LHCN-M2 (cell line): ENCODE data around the gene SGSM1. TPM values are rescaled to one million over a fixed set of nuclear protein-coding genes. Genes with fewer than 3 reads are reported as not detected.

Experiments
- DNase-seq: peaks from one replicate; pipeline ENCODE4 v3.0.0-alpha.2; 2012; ENCODE audit warnings: low read depth
- polyA plus RNA-seq: library from polyadenylated mRNA; unstranded; fragments of >200 nt; gene quantifications from one replicate; pipeline ENCODE4 v1.2.1, GENCODE V29; 2012; ENCODE audit warnings: missing spikeins
- total RNA-seq: library from RNA; depleted of rRNA; stranded (reverse); fragments of >200 nt; gene quantifications from 2 replicates; pipeline ENCODE4 v1.2.3, GENCODE V29; 2014; rRNA removed

The SGSM1 gene
- total RNA-seq, result not detected in 2 replicates
- not detected for polyA plus RNA-seq

GRCh38 chr22:24805790-24806662 lies at the start of gene SGSM1:
SGSM1 (plus strand) TSS chr22:24806211; CDS start chr22:24806326, 115 bp downstream.
- DNase-seq, result peak; percentile 8

- peak; percentile 36 for DNase-seq
Measured at GRCh38 chr22:24758164-24758799, 47.7 kb upstream of the SGSM1 start.

- no peak for DNase-seq
Measured at GRCh38 chr22:24759765-24760164, 46.2 kb upstream of the SGSM1 start.

GRCh38 chr22:24760708-24761306 lies 45.2 kb upstream of the SGSM1 start:
- no peak for DNase-seq

GRCh38 chr22:24761888-24762675 lies 43.9 kb upstream of the SGSM1 start:
- no peak for DNase-seq

GRCh38 chr22:24763872-24764485 lies 42.0 kb upstream of the SGSM1 start:
- no peak for DNase-seq

GRCh38 chr22:24765166-24765565 lies 40.8 kb upstream of the SGSM1 start:
- no peak for DNase-seq

- peak; percentile 31 for DNase-seq
Measured at GRCh38 chr22:24768537-24769374, 37.3 kb upstream of the SGSM1 start.

- DNase-seq, result peak; percentile 60
Measured at GRCh38 chr22:24772493-24773220, 33.4 kb upstream of the SGSM1 start.

GRCh38 chr22:24775769-24776492 lies 30.1 kb upstream of the SGSM1 start:
- no peak for DNase-seq

GRCh38 chr22:24776525-24776924 lies 29.5 kb upstream of the SGSM1 start:
- DNase-seq, result no peak

GRCh38 chr22:24789516-24789915 lies 16.5 kb upstream of the SGSM1 start:
- no peak for DNase-seq

- DNase-seq, result no peak
Measured at GRCh38 chr22:24791362-24791761, 14.6 kb upstream of the SGSM1 start.

- DNase-seq, result no peak
Measured at GRCh38 chr22:24796056-24796455, 10.0 kb upstream of the SGSM1 start.

GRCh38 chr22:24796860-24797259 lies 9.2 kb upstream of the SGSM1 start:
- DNase-seq, result no peak

- DNase-seq, result no peak
Measured at GRCh38 chr22:24801901-24802465, 4.0 kb upstream of the SGSM1 start.

- peak; percentile 17 for DNase-seq
Measured at GRCh38 chr22:24803064-24803542, 2.9 kb upstream of the SGSM1 start.

GRCh38 chr22:24806663-24807001 lies 621 bp downstream of the SGSM1 start:
- DNase-seq, result no peak
